ENCODE measurements around the gene CZIB. TPM values are rescaled to one million over a fixed set of nuclear protein-coding genes. Genes with fewer than 3 reads are reported as not detected.

Gene CZIB
- total and polyA plus RNA-seq, 2 of the 13 experiments (the other 11 are each of a cell fraction or from before 2014, with no cell fraction given): 49.2 to 67.0 TPM

DNA sequence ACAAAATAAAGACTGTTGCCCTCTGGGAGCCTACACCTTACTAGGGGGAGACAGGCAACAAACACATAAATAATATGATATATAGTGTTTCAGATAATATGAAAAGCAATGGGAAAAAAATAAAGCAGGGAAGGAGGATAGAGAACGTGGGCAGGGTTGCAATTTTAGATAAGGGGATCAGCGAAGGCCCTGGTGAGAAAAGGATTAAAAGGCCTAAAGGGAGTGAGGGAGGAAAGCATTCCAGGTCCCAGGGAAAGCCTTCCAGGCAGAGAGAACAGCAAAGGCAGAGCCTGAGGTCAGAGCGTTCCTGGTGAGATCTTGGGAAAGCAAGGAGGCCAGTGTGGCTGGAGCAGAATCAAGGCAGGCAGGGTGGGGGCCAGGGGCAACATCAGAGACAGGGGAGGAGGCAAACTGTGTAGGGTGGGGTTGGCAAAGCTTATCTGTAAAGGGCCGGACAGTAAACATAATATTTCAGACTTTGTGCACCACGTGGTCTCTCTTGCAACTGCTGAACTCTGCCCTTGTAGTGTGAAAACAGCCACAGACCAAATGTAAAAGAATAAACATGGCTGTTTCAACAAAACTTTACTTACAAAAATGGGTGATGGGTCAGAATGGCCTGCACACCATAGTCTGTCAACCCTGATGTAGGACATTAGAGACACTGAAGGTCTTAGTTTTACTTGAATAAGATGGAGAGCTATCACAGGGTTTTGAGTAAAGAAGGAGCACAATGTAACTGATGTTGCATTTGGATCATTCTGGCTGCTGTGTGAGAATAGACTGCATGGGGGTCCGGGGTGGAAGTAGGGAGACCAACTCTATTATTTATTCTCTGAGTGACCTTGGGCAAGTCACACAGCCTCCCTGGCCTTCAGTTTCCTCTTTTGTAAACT is 37.1 kb downstream of the CZIB start (continued):
- TF ChIP-seq HDAC6 (IDR thresholded peaks at IDR 0.05; ENCODE audit: low read depth, low read length) (no peak), MXD4 (CRISPR knock-in tag; IDR thresholded peaks at IDR 0.05) (0 out of 2 replicates have a peak, but pooled peaks have one; percentile 56), KMT2A (CRISPR knock-in tag; IDR thresholded peaks at IDR 0.05) (no peak), REXO4 (CRISPR knock-in tag; IDR thresholded peaks at IDR 0.05; ENCODE audit: borderline replicate concordance) (no peak), SP140L (CRISPR knock-in tag; IDR thresholded peaks at IDR 0.05; ENCODE audit: borderline replicate concordance) (no peak), SYNCRIP (IDR thresholded peaks at IDR 0.05; ENCODE audit: insufficient read depth, low read depth, low read length) (no peak), JDP2 (CRISPR knock-in tag; IDR thresholded peaks at IDR 0.05; ENCODE audit: borderline replicate concordance) (no peak), CAMTA2 (CRISPR knock-in tag; IDR thresholded peaks at IDR 0.05; ENCODE audit: borderline replicate concordance) (no peak), MEIS2 (CRISPR knock-in tag; IDR thresholded peaks at IDR 0.05) (peak; percentile 76), ZNF790 (CRISPR knock-in tag; IDR thresholded peaks at IDR 0.05; ENCODE audit: borderline replicate concordance) (peak; percentile 51; the same call in 1 of the 2 replicates), PHB2 (IDR thresholded peaks at IDR 0.05; ENCODE audit: partially characterized antibody) (no peak), CCAR2 (optimal IDR thresholded peaks at IDR 0.05; ENCODE audit: low read depth, low read length) (peak; percentile 84), ASH2L (IDR thresholded peaks at IDR 0.05; ENCODE audit: insufficient read length, low read depth, low read length) (peak; percentile 99), STAT5B (CRISPR knock-in tag; IDR thresholded peaks at IDR 0.05) (no peak), ZNF143 (CRISPR knock-in tag; IDR thresholded peaks at IDR 0.05) (no peak; the same call in 1 of the 2 replicates)
- TF ChIP-seq, protein P1, sequence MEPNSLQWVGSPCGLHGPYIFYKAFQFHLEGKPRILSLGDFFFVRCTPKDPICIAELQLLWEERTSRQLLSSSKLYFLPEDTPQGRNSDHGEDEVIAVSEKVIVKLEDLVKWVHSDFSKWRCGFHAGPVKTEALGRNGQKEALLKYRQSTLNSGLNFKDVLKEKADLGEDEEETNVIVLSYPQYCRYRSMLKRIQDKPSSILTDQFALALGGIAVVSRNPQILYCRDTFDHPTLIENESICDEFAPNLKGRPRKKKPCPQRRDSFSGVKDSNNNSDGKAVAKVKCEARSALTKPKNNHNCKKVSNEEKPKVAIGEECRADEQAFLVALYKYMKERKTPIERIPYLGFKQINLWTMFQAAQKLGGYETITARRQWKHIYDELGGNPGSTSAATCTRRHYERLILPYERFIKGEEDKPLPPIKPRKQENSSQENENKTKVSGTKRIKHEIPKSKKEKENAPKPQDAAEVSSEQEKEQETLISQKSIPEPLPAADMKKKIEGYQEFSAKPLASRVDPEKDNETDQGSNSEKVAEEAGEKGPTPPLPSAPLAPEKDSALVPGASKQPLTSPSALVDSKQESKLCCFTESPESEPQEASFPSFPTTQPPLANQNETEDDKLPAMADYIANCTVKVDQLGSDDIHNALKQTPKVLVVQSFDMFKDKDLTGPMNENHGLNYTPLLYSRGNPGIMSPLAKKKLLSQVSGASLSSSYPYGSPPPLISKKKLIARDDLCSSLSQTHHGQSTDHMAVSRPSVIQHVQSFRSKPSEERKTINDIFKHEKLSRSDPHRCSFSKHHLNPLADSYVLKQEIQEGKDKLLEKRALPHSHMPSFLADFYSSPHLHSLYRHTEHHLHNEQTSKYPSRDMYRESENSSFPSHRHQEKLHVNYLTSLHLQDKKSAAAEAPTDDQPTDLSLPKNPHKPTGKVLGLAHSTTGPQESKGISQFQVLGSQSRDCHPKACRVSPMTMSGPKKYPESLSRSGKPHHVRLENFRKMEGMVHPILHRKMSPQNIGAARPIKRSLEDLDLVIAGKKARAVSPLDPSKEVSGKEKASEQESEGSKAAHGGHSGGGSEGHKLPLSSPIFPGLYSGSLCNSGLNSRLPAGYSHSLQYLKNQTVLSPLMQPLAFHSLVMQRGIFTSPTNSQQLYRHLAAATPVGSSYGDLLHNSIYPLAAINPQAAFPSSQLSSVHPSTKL (CRISPR knock-in tag; IDR thresholded peaks at IDR 0.05): peak; percentile 96
- TF ChIP-seq, protein P2, sequence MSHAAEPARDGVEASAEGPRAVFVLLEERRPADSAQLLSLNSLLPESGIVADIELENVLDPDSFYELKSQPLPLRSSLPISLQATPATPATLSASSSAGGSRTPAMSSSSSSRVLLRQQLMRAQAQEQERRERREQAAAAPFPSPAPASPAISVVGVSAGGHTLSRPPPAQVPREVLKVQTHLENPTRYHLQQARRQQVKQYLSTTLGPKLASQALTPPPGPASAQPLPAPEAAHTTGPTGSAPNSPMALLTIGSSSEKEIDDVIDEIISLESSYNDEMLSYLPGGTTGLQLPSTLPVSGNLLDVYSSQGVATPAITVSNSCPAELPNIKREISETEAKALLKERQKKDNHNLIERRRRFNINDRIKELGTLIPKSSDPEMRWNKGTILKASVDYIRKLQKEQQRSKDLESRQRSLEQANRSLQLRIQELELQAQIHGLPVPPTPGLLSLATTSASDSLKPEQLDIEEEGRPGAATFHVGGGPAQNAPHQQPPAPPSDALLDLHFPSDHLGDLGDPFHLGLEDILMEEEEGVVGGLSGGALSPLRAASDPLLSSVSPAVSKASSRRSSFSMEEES (CRISPR knock-in tag; IDR thresholded peaks at IDR 0.05): peak; percentile 97
- TF ChIP-seq, protein P3, sequence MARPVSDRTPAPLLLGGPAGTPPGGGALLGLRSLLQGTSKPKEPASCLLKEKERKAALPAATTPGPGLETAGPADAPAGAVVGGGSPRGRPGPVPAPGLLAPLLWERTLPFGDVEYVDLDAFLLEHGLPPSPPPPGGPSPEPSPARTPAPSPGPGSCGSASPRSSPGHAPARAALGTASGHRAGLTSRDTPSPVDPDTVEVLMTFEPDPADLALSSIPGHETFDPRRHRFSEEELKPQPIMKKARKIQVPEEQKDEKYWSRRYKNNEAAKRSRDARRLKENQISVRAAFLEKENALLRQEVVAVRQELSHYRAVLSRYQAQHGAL (CRISPR knock-in tag; IDR thresholded peaks at IDR 0.05; ENCODE audit: not compliant biosample characterization): no peak
- TF ChIP-seq, protein P4, sequence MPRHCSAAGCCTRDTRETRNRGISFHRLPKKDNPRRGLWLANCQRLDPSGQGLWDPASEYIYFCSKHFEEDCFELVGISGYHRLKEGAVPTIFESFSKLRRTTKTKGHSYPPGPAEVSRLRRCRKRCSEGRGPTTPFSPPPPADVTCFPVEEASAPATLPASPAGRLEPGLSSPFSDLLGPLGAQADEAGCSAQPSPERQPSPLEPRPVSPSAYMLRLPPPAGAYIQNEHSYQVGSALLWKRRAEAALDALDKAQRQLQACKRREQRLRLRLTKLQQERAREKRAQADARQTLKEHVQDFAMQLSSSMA (CRISPR knock-in tag; IDR thresholded peaks at IDR 0.05): no peak
- TF ChIP-seq, protein P5, sequence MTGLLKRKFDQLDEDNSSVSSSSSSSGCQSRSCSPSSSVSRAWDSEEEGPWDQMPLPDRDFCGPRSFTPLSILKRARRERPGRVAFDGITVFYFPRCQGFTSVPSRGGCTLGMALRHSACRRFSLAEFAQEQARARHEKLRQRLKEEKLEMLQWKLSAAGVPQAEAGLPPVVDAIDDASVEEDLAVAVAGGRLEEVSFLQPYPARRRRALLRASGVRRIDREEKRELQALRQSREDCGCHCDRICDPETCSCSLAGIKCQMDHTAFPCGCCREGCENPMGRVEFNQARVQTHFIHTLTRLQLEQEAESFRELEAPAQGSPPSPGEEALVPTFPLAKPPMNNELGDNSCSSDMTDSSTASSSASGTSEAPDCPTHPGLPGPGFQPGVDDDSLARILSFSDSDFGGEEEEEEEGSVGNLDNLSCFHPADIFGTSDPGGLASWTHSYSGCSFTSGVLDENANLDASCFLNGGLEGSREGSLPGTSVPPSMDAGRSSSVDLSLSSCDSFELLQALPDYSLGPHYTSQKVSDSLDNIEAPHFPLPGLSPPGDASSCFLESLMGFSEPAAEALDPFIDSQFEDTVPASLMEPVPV (CRISPR knock-in tag; IDR thresholded peaks at IDR 0.05): no peak

Measured in HepG2 (cell line).